Peyer's patch (tissue), 4 donors: ENCODE data around the gene KRT85.

ENCODE experiments used
- POLR2A ChIP-seq, 2 donors: fragments of 450-650 bp; IDR thresholded peaks; one replicate each; pipeline ENCODE4 v1.5.1; 2017; ENCODE audit warnings: antibody characterized with exemption in 2 of 2, mild to moderate bottlenecking in 2 of 2, moderate library complexity in 2 of 2
- TF ChIP-seq, protein P1 (sequence below), 6 experiments: fragments of 450-650 bp in 4 of 6; fragments of 200-600 bp in 2 of 6; sonication (generic) in 1 of 6; IDR thresholded peaks; one replicate each; pipeline ENCODE4 v1.5.1; 2017 to 2019; ENCODE audit warnings: antibody characterized with exemption in 6 of 6, mild to moderate bottlenecking in 3 of 6, moderate library complexity in 1 of 6

DNA sequence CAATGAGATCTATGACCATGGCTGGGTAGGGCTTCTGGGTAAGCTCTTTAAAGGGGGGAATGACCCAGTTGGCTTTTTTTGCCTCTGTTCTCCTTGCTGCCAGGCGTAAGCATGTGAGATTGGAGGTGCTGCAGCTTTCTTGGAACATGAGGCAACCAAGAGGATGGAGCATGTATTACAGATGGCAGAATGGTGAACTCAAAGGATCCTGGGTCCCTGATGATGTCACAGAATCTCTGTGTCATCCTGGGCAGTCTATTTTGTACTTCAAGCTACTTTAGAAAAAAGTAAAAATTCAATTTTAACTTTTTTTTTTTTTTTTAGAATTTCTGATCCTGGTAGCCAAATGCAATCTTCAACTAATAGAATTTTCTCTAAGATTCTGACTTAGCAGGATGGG lies 30.9 kb upstream of the KRT85 start:
- TF ChIP-seq, protein P1, sequence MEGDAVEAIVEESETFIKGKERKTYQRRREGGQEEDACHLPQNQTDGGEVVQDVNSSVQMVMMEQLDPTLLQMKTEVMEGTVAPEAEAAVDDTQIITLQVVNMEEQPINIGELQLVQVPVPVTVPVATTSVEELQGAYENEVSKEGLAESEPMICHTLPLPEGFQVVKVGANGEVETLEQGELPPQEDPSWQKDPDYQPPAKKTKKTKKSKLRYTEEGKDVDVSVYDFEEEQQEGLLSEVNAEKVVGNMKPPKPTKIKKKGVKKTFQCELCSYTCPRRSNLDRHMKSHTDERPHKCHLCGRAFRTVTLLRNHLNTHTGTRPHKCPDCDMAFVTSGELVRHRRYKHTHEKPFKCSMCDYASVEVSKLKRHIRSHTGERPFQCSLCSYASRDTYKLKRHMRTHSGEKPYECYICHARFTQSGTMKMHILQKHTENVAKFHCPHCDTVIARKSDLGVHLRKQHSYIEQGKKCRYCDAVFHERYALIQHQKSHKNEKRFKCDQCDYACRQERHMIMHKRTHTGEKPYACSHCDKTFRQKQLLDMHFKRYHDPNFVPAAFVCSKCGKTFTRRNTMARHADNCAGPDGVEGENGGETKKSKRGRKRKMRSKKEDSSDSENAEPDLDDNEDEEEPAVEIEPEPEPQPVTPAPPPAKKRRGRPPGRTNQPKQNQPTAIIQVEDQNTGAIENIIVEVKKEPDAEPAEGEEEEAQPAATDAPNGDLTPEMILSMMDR (IDR thresholded peaks at IDR 0.05): no peak
- no peak for TF ChIP-seq POLR2A (IDR thresholded peaks at IDR 0.05)
